GM13976 (cell line): Measurements from ENCODE around the gene PPM1B.
"Not testable (repeated sequence)": the region's sequence is repeated elsewhere in the genome, so short reads cannot be mapped to it uniquely, and the experiment has no call there.

Experiments
- DNase-seq: peaks from one replicate; pipeline ENCODE4 v3.0.0; 2012; ENCODE audit warnings: low spot score
- in situ Hi-C: fragments of 300-500 bp; cut with MboI; formaldehyde crosslinking; loops from one replicate; pipeline ENCODE4 v1.12.0; 2022; ENCODE audit warnings: low sequenced_read_pairs, mixed read lengths, inconsistent platforms; ENCODE audit not compliant: unreplicated experiment
- TF ChIP-seq, protein P1 (sequence below): IDR thresholded peaks from 2 replicates; pipeline ENCODE4 v1.5.1; 2012; ENCODE audit warnings: borderline replicate concordance, mild to moderate bottlenecking; ENCODE audit not compliant: insufficient read depth; ENCODE audit errors: extremely low read depth, missing control alignments, control extremely low read depth

PPM1B gene

DNA sequence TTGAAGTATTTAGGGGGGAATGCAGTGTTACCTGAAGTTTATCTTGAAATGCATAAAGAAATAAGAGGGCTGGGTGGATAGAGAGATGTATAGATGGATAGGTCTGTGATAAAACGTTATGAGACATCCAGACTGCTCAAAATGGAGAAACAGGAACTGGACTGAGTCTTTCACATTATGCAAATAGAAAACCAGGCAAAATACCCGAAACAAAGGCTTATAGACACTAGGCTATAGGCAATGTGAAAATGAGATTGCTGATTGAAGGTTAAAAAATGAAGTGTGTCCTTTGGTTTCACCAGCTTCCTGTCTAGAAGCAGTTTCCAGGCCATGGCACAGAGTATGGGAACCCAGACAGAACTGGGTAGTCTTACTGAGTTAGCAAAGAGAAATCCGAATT, 81.7 kb downstream of the PPM1B start:
- in situ Hi-C loops = no loop called here
- DNase-seq = peak; percentile 17
- TF ChIP-seq, protein P1, sequence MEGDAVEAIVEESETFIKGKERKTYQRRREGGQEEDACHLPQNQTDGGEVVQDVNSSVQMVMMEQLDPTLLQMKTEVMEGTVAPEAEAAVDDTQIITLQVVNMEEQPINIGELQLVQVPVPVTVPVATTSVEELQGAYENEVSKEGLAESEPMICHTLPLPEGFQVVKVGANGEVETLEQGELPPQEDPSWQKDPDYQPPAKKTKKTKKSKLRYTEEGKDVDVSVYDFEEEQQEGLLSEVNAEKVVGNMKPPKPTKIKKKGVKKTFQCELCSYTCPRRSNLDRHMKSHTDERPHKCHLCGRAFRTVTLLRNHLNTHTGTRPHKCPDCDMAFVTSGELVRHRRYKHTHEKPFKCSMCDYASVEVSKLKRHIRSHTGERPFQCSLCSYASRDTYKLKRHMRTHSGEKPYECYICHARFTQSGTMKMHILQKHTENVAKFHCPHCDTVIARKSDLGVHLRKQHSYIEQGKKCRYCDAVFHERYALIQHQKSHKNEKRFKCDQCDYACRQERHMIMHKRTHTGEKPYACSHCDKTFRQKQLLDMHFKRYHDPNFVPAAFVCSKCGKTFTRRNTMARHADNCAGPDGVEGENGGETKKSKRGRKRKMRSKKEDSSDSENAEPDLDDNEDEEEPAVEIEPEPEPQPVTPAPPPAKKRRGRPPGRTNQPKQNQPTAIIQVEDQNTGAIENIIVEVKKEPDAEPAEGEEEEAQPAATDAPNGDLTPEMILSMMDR = no peak

DNA sequence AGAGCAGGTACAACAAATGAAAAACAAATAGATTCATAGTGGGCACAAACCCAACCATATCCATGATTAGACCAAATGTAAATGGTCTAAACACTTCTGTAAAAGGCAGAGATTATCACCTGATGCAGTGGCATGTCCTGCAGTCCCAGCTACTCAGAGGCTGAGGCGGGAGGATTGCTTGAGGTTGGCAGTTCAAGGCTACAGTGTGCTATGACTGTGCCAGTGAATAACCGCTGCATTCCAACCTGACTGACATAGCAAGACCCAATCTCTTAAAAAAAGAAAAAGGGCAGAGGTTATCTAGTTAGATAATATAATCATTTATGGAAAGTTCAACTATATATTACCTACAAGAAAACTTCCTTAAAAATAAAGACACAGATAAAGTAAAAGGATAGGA, 85.3 kb downstream of the PPM1B start:
- in situ Hi-C loops = no loop called here
- TF ChIP-seq, protein P1 = no peak
- no peak for DNase-seq

DNA sequence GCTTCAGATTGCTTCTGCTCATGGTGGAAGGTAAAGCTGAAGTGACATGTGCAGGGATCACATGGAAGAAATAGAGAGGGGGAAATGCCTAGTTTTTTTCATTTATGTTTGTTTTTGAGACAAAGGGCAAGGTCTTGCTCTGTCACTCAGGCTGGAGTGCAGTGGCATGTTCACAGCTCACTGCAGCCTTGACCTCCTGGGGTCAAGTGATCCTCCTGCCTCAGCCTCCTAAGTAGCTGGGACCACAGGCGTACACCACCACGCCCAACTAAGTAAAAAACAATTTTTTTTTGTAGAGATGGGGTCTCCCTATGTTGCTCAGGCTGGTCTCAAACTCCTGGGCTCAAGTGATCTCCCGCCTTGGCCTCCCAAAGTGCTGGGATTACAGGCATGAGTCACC, 87.0 kb downstream of the PPM1B start:
- in situ Hi-C loops, DNase-seq: not testable (repeated sequence)

DNA sequence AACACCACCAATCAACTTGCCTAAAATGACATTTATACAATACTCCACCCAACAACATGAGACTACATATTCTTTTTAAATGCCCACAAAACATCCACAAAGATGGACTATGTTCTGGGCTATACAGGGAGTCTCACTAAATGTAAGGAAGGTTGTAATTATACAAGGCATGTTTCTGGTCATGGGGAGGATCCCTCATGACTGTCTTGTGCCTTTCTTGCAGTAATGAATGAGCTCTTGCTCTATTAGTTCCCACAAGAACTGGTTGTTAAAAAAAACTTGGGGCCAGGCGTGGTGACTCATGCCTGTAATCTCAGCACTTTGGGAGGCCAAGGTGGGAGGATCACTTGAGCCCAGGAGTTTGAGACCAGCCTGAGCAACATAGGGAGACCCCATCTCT, 89.1 kb downstream of the PPM1B start:
- in situ Hi-C loops, DNase-seq: not testable (repeated sequence)

DNA sequence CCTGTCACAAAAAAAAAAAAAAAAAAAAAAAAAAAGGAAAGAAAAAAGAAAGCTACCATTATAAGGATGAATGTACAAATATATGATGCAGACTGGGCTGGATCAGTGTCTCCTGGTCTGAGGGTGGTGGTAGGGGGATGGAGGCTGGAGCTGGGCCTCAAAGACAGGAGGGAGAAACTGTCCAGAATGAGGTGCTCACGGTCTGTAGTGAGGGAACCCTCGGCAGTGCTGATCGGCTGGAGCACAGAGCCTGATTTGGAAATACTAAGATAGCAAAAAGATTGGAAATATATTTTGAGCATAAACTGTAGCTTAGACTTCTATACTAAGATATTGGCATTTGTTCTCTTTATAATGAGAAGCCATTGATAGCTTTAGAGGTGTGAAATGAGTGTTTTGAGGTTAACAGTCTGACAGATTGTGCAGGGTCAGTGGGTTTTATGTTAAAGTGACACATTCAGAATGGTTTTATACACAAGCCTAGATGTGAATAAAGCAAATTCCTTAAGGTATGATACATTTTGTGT, 98.7 kb downstream of the PPM1B start:
- no peak for DNase-seq
- in situ Hi-C loops = no loop called here
- TF ChIP-seq, protein P1 = no peak

DNA sequence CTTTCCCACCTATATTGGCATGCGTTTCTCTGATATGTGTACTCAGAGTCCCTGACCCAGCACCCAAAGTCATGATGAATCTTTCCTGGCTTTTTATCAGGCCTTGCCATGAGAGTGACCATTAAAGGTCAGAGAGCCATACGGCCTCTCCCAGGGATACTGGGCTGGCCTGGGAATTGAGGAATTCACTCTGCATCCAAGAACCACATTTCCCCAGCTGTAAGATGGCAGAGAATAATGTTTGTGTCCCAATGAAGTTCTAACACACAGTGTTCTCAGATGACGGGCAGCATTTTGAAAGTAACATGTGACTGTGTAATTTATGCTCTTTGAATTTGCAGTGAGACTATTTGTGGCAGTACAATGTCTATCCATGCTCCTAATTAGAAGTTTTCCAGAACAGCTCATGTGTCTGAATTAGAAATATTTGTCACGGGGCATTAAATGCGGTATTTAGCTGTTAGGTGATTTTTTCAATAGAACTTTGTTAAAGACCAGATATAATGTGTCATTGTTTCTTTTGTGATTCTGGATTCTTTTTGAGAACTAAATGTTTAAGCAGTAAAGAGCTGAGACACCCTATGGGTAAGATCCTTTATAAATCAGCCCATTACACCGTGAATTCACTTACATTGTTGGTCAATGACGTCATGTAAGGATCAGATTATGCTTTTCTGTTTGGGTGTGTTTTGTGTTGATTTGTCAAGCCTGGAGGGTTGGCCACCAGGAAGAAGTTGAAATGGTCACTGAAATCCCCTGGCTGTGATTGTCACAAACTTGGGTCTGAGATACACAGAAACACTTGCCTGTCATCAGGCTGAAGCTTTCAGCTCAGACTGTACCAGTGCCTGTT, 99.3 kb downstream of the PPM1B start:
- in situ Hi-C loops = no loop called here
- TF ChIP-seq, protein P1 = no peak
- no peak for DNase-seq

DNA sequence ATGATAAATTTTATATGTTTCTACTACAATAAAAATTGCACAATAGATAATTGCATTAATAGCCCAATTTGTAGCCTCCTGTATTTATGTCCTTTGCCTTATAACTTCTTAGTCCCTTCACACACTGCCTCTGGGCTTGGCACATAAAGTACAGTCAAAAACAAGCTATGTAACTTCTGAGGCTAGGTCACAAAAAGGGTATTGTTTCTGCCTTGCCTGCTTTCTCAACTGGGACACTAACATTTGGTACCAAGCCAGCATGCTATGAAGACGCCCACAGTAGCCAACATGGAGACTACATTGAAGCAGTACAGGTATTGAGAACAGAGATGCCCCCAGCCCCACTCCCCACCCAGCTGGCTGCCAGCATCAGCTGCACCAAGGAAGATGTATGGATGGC, 101.2 kb downstream of the PPM1B start:
- in situ Hi-C loops = no loop called here
- DNase-seq = no peak
- TF ChIP-seq, protein P1 = no peak
